Lower leg skin (tissue), 3 donors: Measurements from ENCODE around the gene C9orf50.

Experiments used
- CTCF ChIP-seq, 3 donors: fragments of 450-650 bp; IDR thresholded peaks; one replicate each; pipeline ENCODE4 v1.5.1; 2016; ENCODE audit warnings: antibody characterized with exemption in 3 of 3, mild to moderate bottlenecking in 3 of 3, moderate library complexity in 2 of 3
- POLR2A ChIP-seq, 2 donors: fragments of 450-650 bp; IDR thresholded peaks; one replicate each; pipeline ENCODE4 v1.6.1; 2016 to 2017; ENCODE audit warnings: antibody characterized with exemption in 2 of 2, mild to moderate bottlenecking in 1 of 2, moderate library complexity in 1 of 2

- TF ChIP-seq CTCF (IDR thresholded peaks at IDR 0.05) (no peak), POLR2A (IDR thresholded peaks at IDR 0.05) (no peak)
These were observed 40.5 kb downstream of the C9orf50 start for GRCh38 chr9:129580211-129580915.
